Measurements from ENCODE around the gene RUNX1. TPM values are rescaled to one million over a fixed set of nuclear protein-coding genes. Genes with fewer than 3 reads are reported as not detected.

Gene RUNX1
- total RNA-seq, 3 donors from 2014 or later: 24.8 to 165 (median 127) TPM

GRCh38 chr21:34948157-34948556 is 100.9 kb downstream of the RUNX1 start:
- no peak for DNase-seq (ENCODE audit: low spot score in 2 of 2)
- TF ChIP-seq POLR2AphosphoS5 (IDR thresholded peaks at IDR 0.05) (no peak), POLR2A (IDR thresholded peaks at IDR 0.05) (no peak), CTCF (IDR thresholded peaks at IDR 0.05) (no peak)
- no peaks in the 10 kb centered on the region for H3K4me1 ChIP-seq
- intact Hi-C loops (cut with DNase I; ENCODE audit: low total_unique reads): no loop called here
- no peak overlapping the region for H3K4me3 ChIP-seq
- no peaks in the 10 kb centered on the region for H3K9me3 ChIP-seq
- H3K36me3 ChIP-seq: no peaks in the 10 kb centered on the region
- H3K27ac ChIP-seq: no peak overlapping the region
- H3K27me3 ChIP-seq: no peaks in the 10 kb centered on the region

GRCh38 chr21:34946916-34947534 is 102.1 kb downstream of the RUNX1 start:
- DNase-seq (ENCODE audit: low spot score in 2 of 2): no peak
- H3K4me1 ChIP-seq: no peaks in the 10 kb centered on the region
- H3K36me3 ChIP-seq: no peaks in the 10 kb centered on the region
- no peak overlapping the region for H3K4me3 ChIP-seq
- no peak overlapping the region for H3K27ac ChIP-seq
- intact Hi-C loops (cut with DNase I; ENCODE audit: low total_unique reads): no loop called here
- no peaks in the 10 kb centered on the region for H3K9me3 ChIP-seq
- H3K27me3 ChIP-seq: no peaks in the 10 kb centered on the region
- TF ChIP-seq POLR2AphosphoS5 (IDR thresholded peaks at IDR 0.05) (no peak), POLR2A (IDR thresholded peaks at IDR 0.05) (no peak), CTCF (IDR thresholded peaks at IDR 0.05) (no peak)

- H3K36me3 ChIP-seq: no peaks in the 10 kb centered on the region
- no peak overlapping the region for H3K4me3 ChIP-seq
- H3K9me3 ChIP-seq: no peaks in the 10 kb centered on the region
- no peak overlapping the region for H3K27ac ChIP-seq
- intact Hi-C loops (cut with DNase I; ENCODE audit: low total_unique reads): no loop called here
- H3K4me1 ChIP-seq: no peaks in the 10 kb centered on the region
- DNase-seq (ENCODE audit: low spot score in 2 of 2): no peak
- no peak for TF ChIP-seq POLR2A (IDR thresholded peaks at IDR 0.05)
- TF ChIP-seq POLR2AphosphoS5 (IDR thresholded peaks at IDR 0.05): no peak
- TF ChIP-seq CTCF (IDR thresholded peaks at IDR 0.05): no peak
- H3K27me3 ChIP-seq: no peaks in the 10 kb centered on the region
Measured at GRCh38 chr21:34946385-34946840, 102.7 kb downstream of the RUNX1 start.

- H3K27ac ChIP-seq: no peak overlapping the region
- no peak for DNase-seq (ENCODE audit: low spot score in 2 of 2)
- H3K27me3 ChIP-seq: no peaks in the 10 kb centered on the region
- no peak for TF ChIP-seq CTCF (IDR thresholded peaks at IDR 0.05)
- TF ChIP-seq POLR2AphosphoS5 (IDR thresholded peaks at IDR 0.05): no peak
- no peak for TF ChIP-seq POLR2A (IDR thresholded peaks at IDR 0.05)
- H3K36me3 ChIP-seq: no peaks in the 10 kb centered on the region
- H3K4me3 ChIP-seq: no peak overlapping the region
- no peaks in the 10 kb centered on the region for H3K4me1 ChIP-seq
- no peaks in the 10 kb centered on the region for H3K9me3 ChIP-seq
- intact Hi-C loops (cut with DNase I; ENCODE audit: low total_unique reads): no loop called here
Measured at GRCh38 chr21:34945288-34945687, 103.8 kb downstream of the RUNX1 start.

GRCh38 chr21:34944015-34944755 is 104.9 kb downstream of the RUNX1 start:
- H3K9me3 ChIP-seq: no peaks in the 10 kb centered on the region
- H3K27me3 ChIP-seq: no peaks in the 10 kb centered on the region
- H3K4me1 ChIP-seq: no peaks in the 10 kb centered on the region
- intact Hi-C loops (cut with DNase I; ENCODE audit: low total_unique reads): no loop called here
- DNase-seq (ENCODE audit: low spot score in 2 of 2): no peak
- TF ChIP-seq CTCF (IDR thresholded peaks at IDR 0.05) (no peak), POLR2AphosphoS5 (IDR thresholded peaks at IDR 0.05) (no peak), POLR2A (IDR thresholded peaks at IDR 0.05) (no peak)
- H3K27ac ChIP-seq: no peak overlapping the region
- H3K36me3 ChIP-seq: no peaks in the 10 kb centered on the region
- H3K4me3 ChIP-seq: no peak overlapping the region
